VCaP (cell line): Measurements from ENCODE around the gene CAPZA2.
A peak's percentile ranks its signal among the peaks of the same experiment; 100 is the strongest.

ENCODE experiments used
- H3K27ac ChIP-seq: fragments of 450-650 bp; 2 replicates; pipeline ENCODE4 v1.5.1; 2017
- CTCF ChIP-seq: fragments of 450-650 bp; conservative IDR thresholded peaks from 2 replicates; pipeline ENCODE4 v1.5.1; 2017; ENCODE audit warnings: mild to moderate bottlenecking, moderate library complexity

Gene CAPZA2

GRCh38 chr7:116918704-116919103 lies 56.3 kb downstream of the CAPZA2 start:
- no peak overlapping the region for H3K27ac ChIP-seq
- TF ChIP-seq CTCF = no peak

GRCh38 chr7:116920359-116920758 lies 58.0 kb downstream of the CAPZA2 start:
- no peak for TF ChIP-seq CTCF
- no peak overlapping the region for H3K27ac ChIP-seq

GRCh38 chr7:116922545-116922944 lies 60.2 kb downstream of the CAPZA2 start:
- H3K27ac ChIP-seq = peak overlapping the region; percentile 62
- TF ChIP-seq CTCF = no peak

- no peak for TF ChIP-seq CTCF
- no peak overlapping the region for H3K27ac ChIP-seq
Observed at GRCh38 chr7:116924741-116925140, 62.4 kb downstream of the CAPZA2 start.

- no peak overlapping the region for H3K27ac ChIP-seq
- TF ChIP-seq CTCF = no peak
Observed at GRCh38 chr7:116929021-116929420, 66.6 kb downstream of the CAPZA2 start.

GRCh38 chr7:116929914-116930913 lies 67.8 kb downstream of the CAPZA2 start:
- peak; percentile 96 for TF ChIP-seq CTCF

GRCh38 chr7:116932566-116932965 lies 70.2 kb downstream of the CAPZA2 start:
- no peak for TF ChIP-seq CTCF
- no peak overlapping the region for H3K27ac ChIP-seq

More at GRCh38 chr7:116929914-116930913, 67.8 kb downstream of the CAPZA2 start:
- 0 out of 2 replicates have a peak overlapping the region, but pooled peaks have one; percentile 18 for H3K27ac ChIP-seq
